ENCODE data around the gene LCOR. TPM values are rescaled to one million over a fixed set of nuclear protein-coding genes. Genes with fewer than 3 reads are reported as not detected.

LCOR gene
- total and polyA plus RNA-seq, 2 of the 4 experiments (the other 2 are of a cell fraction): 3.7 to 36.9 TPM

- Histone ChIP-seq H3K4me1 (ENCODE audit: control insufficient read depth, insufficient read depth, low read length) (no peaks in the 10 kb centered on the region), H3K4me3 (ENCODE audit: insufficient read depth, low read depth, low read length) (no peak overlapping the region), H4K5ac (ENCODE audit: low read depth, low read length) (no peak overlapping the region), H2BK20ac (ENCODE audit: low read depth, low read length) (no peak overlapping the region), H2AFZ (replicated peaks; ENCODE audit: low read length, poor library complexity) (no peak overlapping the region), H2BK120ac (ENCODE audit: low read depth, low read length) (no peak overlapping the region), H3K56ac (ENCODE audit: extremely low read depth, insufficient read depth, low read length) (no peak overlapping the region), H3K36me3 (ENCODE audit: control insufficient read depth, insufficient read depth, low read length) (no peaks in the 10 kb centered on the region), H4K20me1 (ENCODE audit: insufficient read depth, low read length) (peaks cover 5% of the 10 kb centered on the region; the same call in 1 of the 2 replicates), H3K79me1 (ENCODE audit: low read depth in 1 of 2, low read length in 2 of 2) (no peaks in the 10 kb centered on the region), H3K27me3 (ENCODE audit: control insufficient read depth, insufficient read depth, low read length) (peaks cover 26% of the 10 kb centered on the region), H3K18ac (ENCODE audit: low read depth, low read length) (no peak overlapping the region), H3K9me1 (ENCODE audit: insufficient read depth, low read length) (no peaks in the 10 kb centered on the region; the same call in 1 of the 2 replicates), H3K4ac (ENCODE audit: low read depth, low read length) (no peak overlapping the region), H3K27ac (ENCODE audit: insufficient read depth, low read length) (no peak overlapping the region), H4K91ac (ENCODE audit: insufficient read depth, low read depth, low read length) (no peak overlapping the region), H2BK5ac (ENCODE audit: low read depth, low read length, poor library complexity, severe bottlenecking) (no peak overlapping the region), H3K9me3 (ENCODE audit: control insufficient read depth, insufficient read depth, low read length) (0 out of 2 replicates have a peak, but pooled peaks cover 2% of the 10 kb centered on the region), H3K14ac (replicated peaks; ENCODE audit: low read depth, low read length) (no peak overlapping the region), H3K9ac (ENCODE audit: low read depth, low read length) (no peak overlapping the region), H2AK5ac (ENCODE audit: low read depth, low read length) (no peak overlapping the region), H4K8ac (ENCODE audit: low read depth in 2 of 2, low read length in 2 of 2) (no peak overlapping the region), H3K4me2 (ENCODE audit: low read depth, low read length) (no peak overlapping the region), H3K23ac (ENCODE audit: low read depth, low read length) (no peak overlapping the region), H2AK9ac (replicated peaks; ENCODE audit: low read depth, low read length, poor library complexity) (no peak overlapping the region), H2BK15ac (ENCODE audit: low read depth, low read length) (no peak overlapping the region)
- in situ Hi-C loops (cut with MboI; ENCODE audit: low sequenced_read_pairs): no loop called here
- DNase-seq: no peak
- WGBS, 2 experiments (ENCODE audit: extremely low coverage in 2 of 2, insufficient read length in 1 of 2): 92% methylated on average over 13 of the region's 38 CpGs; no CpG with 5 or more reads in 1 of the 2 experiments
- dilution Hi-C loops (cut with HindIII; ENCODE audit: low sequenced_read_pairs, unreplicated experiment): no loop called here
- no peak for TF ChIP-seq FOS (IDR thresholded peaks at IDR 0.05; ENCODE audit: low read depth, low read length)
- no peak for TF ChIP-seq POLR2A (IDR thresholded peaks at IDR 0.05; ENCODE audit: low read depth, low read length)
- TF ChIP-seq NFE2L2 (IDR thresholded peaks at IDR 0.05; ENCODE audit: low read depth, low read length): no peak
- TF ChIP-seq RFX5 (IDR thresholded peaks at IDR 0.05; ENCODE audit: low read depth, low read length): no peak
- TF ChIP-seq RCOR1 (IDR thresholded peaks at IDR 0.05; ENCODE audit: insufficient replicate concordance, low read length): no peak
- TF ChIP-seq MXI1 (IDR thresholded peaks at IDR 0.05; ENCODE audit: borderline replicate concordance, low read depth, low read length): no peak
- TF ChIP-seq USF2 (IDR thresholded peaks at IDR 0.05; ENCODE audit: low read depth, low read length): no peak
- TF ChIP-seq CEBPB (IDR thresholded peaks at IDR 0.05; ENCODE audit: low read depth, low read length): no peak
- TF ChIP-seq RAD21 (IDR thresholded peaks at IDR 0.05; ENCODE audit: low read length): no peak
- no peak for TF ChIP-seq SMC3 (IDR thresholded peaks at IDR 0.05; ENCODE audit: low read depth, low read length)
- TF ChIP-seq CHD1 (IDR thresholded peaks at IDR 0.05; ENCODE audit: low read depth, low read length): no peak
- TF ChIP-seq MAZ (IDR thresholded peaks at IDR 0.05; ENCODE audit: borderline replicate concordance, low read depth, low read length): no peak
- TF ChIP-seq CTCF (conservative IDR thresholded peaks at IDR 0.05; ENCODE audit: low read depth, low read length): no peak
- ChIA-PET POLR2A (ENCODE audit: unreplicated experiment) (no interaction called here), CTCF (no interaction called here)
- BruUV-seq (replicated peaks): no TSS peak
- no peak for ATAC-seq (ENCODE audit: low read depth)
- intact Hi-C loops (cut with micrococcal nuclease): no loop called here
These were observed 210.8 kb downstream of the LCOR start for GRCh38 chr10:97042716-97043562.

Measured in IMR-90 (cell line).